GM10266 (cell line): Measurements from ENCODE around the gene GALNT7.
A peak's percentile ranks its signal among the peaks of the same experiment; 100 is the strongest.

Experiments used
- DNase-seq: peaks from one replicate; pipeline ENCODE4 v3.0.0; 2012; ENCODE audit errors: extremely low spot score
- TF ChIP-seq, protein P1 (sequence below): IDR thresholded peaks from 2 replicates; pipeline ENCODE4 v1.5.1; 2012; ENCODE audit warnings: mild to moderate bottlenecking, low read depth; ENCODE audit not compliant: control insufficient read depth, insufficient read depth; ENCODE audit errors: missing control alignments

GALNT7 gene

DNA sequence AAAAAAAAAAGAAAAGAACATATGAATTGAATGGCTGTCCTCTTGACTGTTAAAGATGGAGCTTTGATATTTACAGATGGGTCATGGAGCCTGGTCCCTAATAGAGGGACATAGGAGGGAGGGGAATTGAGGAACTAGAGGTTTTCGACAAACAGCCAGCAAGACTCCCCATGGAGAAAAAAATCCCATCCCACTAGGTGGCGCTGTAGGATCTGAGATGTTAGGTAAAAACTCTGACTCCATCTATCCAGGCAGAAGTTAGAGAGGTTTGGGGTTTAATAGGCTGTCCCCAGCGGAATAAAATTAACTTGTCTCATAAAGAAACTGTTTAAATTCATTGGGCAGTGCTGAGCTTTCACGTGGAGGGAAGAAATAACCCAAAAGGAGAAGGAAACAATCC, 119.7 kb downstream of the GALNT7 start:
- TF ChIP-seq, protein P1, sequence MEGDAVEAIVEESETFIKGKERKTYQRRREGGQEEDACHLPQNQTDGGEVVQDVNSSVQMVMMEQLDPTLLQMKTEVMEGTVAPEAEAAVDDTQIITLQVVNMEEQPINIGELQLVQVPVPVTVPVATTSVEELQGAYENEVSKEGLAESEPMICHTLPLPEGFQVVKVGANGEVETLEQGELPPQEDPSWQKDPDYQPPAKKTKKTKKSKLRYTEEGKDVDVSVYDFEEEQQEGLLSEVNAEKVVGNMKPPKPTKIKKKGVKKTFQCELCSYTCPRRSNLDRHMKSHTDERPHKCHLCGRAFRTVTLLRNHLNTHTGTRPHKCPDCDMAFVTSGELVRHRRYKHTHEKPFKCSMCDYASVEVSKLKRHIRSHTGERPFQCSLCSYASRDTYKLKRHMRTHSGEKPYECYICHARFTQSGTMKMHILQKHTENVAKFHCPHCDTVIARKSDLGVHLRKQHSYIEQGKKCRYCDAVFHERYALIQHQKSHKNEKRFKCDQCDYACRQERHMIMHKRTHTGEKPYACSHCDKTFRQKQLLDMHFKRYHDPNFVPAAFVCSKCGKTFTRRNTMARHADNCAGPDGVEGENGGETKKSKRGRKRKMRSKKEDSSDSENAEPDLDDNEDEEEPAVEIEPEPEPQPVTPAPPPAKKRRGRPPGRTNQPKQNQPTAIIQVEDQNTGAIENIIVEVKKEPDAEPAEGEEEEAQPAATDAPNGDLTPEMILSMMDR = peak; percentile 52
- DNase-seq = peak; percentile 17

DNA sequence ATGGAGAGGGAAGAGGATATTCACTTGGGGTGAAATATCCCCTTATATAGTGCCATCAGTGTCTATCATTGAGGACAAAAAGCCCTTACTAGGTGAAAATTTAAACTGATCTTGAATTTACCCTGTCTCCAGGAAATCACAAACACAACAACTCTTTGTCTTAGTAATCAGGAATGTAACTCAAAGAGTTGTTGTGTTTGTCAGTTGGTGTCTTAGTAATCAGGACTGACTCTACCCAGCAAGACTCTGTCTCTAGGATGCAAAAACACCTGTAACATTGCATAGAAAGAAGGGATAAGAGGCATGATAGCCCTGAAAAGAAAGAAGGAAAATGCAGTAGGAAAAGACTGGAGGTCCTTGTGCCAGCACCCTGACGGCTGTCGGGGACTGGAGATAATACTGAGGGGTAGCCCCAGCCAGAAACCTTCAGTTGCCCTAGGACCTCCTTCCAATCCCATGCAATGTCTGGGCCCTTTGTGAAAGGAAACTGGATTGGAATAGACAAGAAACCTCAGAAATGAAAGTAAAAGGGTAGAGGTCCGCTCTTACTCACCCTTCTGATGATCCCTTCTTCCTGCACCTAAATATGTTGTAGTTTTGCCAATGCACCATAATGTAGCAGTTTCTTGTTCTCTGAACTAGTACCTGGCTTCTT, 120.2 kb downstream of the GALNT7 start:
- TF ChIP-seq, protein P1 = no peak
- no peak for DNase-seq

DNA sequence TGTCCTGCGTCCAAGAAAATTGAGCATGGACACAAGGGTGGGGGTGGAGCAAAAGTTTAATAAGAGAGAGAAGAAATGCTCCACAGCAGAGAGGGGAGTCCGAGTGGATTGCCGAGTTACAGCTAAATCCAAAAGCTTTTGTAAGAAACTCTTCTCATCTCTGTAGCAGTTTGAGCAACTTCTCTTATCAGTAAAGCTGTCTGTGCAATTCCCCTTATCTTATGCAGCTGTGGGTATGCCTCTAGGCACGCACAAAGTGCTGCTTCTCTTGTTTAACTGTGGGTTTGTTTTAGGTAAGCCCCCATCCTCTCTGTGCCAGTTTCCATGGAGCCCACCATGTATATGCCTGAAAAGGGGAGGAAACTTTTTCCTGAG, 120.7 kb downstream of the GALNT7 start:
- TF ChIP-seq, protein P1 = no peak
- no peak for DNase-seq

DNA sequence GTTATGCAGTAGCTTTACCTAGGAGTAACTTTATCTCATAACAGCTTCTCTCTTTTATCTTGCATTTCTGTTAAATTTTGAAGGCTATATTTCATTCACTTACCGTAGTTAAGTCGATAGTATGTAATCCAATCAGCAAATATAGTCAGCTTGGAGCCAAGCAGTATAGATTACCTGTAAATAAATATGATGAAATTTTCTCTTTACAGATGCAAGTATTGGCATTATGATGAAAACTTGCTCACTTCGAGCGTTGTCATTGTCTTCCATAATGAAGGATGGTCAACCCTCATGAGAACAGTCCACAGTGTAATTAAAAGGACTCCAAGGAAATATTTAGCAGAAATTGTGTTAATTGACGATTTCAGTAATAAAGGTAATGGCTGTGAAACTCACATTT, 123.3 kb downstream of the GALNT7 start:
- TF ChIP-seq, protein P1 = no peak
- DNase-seq = no peak

DNA sequence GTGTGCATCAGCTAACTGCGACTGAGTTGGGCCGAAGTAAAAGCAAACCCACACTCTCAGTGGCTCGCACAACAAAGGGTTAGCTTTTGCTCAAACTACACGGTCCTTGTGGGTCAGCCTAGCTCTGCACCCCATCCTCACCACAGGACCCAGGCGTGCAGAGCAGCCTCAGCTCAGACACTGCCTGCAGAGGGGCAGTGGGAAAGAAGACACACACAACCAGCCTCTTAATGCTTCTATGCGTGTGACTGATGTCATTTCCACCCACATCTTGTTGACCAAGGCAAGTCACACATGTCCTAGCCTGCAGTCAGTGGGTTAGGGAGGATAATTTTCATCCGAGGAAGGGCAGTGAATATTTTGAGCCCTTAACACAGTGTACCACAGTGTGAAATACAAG, 125.1 kb downstream of the GALNT7 start:
- DNase-seq = no peak
- TF ChIP-seq, protein P1 = no peak

DNA sequence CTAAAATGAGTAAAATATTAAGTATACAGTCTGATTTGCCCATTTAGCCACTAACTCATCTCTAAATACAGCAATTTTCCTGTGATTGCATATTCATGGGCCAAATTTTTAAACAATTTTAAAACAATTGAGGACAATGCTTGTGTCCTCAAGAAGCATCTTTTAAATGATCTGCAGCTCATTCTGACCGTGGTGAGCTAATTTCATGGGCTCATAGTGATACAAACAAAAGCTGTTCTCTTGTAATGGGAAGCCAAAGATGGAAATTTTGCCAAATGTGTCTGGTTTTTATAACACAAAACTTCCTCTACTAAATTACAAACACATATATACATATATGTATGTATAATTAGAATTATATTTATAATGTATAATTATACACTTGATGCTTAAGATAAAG, 125.8 kb downstream of the GALNT7 start:
- TF ChIP-seq, protein P1 = no peak
- DNase-seq = no peak

DNA sequence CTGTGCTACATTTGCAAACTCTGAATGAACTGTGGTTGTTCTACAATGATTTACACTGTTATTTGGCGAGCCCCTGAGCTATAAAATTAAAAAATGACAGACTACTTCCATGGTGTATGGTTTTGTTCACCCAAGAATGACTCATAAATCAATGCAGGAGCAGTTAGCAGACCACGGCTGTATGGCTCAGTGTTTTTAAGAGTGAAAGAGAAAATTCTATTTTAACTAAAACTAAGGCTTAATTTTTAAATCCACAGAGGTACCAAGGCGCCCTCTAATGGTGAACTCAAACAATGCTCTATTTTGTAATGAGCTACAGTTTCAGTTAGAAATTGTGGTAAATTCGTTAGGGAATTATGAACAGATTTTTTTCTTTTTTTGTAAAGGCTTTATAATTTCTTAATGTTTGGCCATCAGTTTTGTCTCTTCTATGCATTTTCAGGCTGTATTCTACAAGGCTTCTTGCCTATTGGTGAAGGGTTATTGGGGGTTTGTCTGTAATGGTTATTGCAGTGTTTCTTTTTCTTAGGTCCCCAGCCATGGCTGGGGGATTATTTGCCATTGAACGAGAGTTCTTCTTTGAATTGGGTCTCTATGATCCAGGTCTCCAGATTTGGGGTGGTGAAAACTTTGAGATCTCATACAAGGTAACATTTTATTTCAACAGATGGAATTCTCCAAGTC, 133.0 kb downstream of the GALNT7 start:
- DNase-seq = peak; percentile 17
- TF ChIP-seq, protein P1 = peak; percentile 53
